NT2/D1 (cell line): ENCODE results near the gene RHOBTB3.

ENCODE experiments used
- DNase-seq: peaks from one replicate; pipeline ENCODE4 v3.0.0-alpha.2; 2011; ENCODE audit warnings: low read depth, low spot score
- H3K27me3 ChIP-seq: 2 replicates; pipeline ENCODE4 v1.6.0; 2011; ENCODE audit warnings: mild to moderate bottlenecking; ENCODE audit not compliant: insufficient read length, insufficient read depth
- H3K36me3 ChIP-seq: 2 replicates; pipeline ENCODE4 v1.6.1; 2011; ENCODE audit warnings: mild to moderate bottlenecking, low read length, mixed read lengths; ENCODE audit not compliant: insufficient read depth, insufficient read length
- H3K4me1 ChIP-seq: 2 replicates; pipeline ENCODE4 v1.5.1; 2011; ENCODE audit not compliant: insufficient read depth, insufficient read length
- H3K4me3 ChIP-seq: 2 replicates; pipeline ENCODE4 v1.5.1; 2011; ENCODE audit warnings: low read depth; ENCODE audit not compliant: insufficient read length
- H3K9ac ChIP-seq: 2 replicates; pipeline ENCODE4 v1.6.0; 2011; ENCODE audit warnings: low read depth; ENCODE audit not compliant: insufficient read length
- H3K9me3 ChIP-seq: 2 replicates; pipeline ENCODE4 v1.5.1; 2011; ENCODE audit warnings: mild to moderate bottlenecking, low read length; ENCODE audit not compliant: insufficient read depth
- SUZ12 ChIP-seq: IDR thresholded peaks from 2 replicates; pipeline ENCODE4 v1.6.1; 2011; ENCODE audit not compliant: insufficient read length, insufficient read depth; ENCODE audit errors: extremely low read depth
- YY1 ChIP-seq: IDR thresholded peaks from 2 replicates; pipeline ENCODE4 v1.6.1; 2011; ENCODE audit not compliant: insufficient read length, insufficient read depth
- ZNF274 ChIP-seq: IDR thresholded peaks from 2 replicates; pipeline ENCODE4 v1.6.1; 2011; ENCODE audit warnings: mild to moderate bottlenecking, low read depth, low read length

RHOBTB3 gene

DNA sequence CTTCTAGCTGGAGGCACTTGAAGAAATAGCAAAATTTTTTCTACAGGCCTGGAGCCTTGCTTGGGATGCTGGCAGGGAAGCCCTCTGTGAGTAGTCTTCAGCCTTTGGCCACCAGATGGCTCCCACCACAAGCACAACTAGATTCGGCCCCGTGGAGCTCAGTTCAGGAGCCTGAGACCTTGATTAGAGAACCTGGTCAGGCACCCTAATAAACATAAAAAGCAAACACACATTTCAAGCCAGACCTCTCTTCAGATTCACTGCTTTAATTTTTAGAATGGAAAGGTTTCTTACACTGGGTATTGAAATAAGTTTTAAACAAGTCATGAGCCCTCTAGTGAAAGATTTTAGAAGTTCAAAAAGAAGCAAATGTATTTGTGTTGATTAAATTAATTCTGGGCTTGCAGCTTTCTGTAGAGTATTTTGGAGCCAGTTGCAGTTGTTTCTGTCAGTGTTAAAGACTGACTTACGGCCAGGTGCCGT is 50.0 kb downstream of the RHOBTB3 start:
- H3K27me3 ChIP-seq: no peaks in the 10 kb centered on the region

DNA sequence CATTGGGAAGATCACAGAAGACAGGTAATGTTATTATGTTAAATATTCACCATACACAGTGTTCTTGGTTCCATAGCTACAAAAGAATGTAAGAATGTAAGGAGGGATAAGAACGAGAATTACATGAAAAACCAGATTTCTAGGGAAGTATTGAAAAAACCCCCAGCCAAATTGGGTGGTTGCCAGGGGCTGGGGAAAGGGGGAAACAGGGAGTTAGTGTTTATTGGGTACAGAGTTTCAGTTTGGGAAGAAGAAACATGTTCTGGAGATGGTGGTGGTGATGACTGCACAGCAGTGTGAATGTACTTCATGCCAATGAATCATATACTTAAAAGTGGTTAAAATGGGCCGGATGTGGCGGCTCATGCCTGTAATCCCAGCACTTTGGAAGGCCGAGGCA is 51.0 kb downstream of the RHOBTB3 start:
- Histone ChIP-seq H3K9ac (no peak overlapping the region), H3K4me3 (no peak overlapping the region), H3K27me3 (no peaks in the 10 kb centered on the region), H3K36me3 (peaks cover 6% of the 10 kb centered on the region), H3K4me1 (no peaks in the 10 kb centered on the region), H3K9me3 (no peaks in the 10 kb centered on the region)
- TF ChIP-seq ZNF274: no peak
- TF ChIP-seq SUZ12: no peak
- no peak for TF ChIP-seq YY1
- DNase-seq: no peak

More for the DNA sequence above, 50.0 kb downstream of the RHOBTB3 start:
- Histone ChIP-seq H3K4me3 (no peak overlapping the region), H3K9ac (no peak overlapping the region), H3K36me3 (peaks cover 6% of the 10 kb centered on the region), H3K4me1 (no peaks in the 10 kb centered on the region), H3K9me3 (no peaks in the 10 kb centered on the region)
- TF ChIP-seq SUZ12 (no peak), ZNF274 (no peak), YY1 (no peak)
- DNase-seq: peak; percentile 57

DNA sequence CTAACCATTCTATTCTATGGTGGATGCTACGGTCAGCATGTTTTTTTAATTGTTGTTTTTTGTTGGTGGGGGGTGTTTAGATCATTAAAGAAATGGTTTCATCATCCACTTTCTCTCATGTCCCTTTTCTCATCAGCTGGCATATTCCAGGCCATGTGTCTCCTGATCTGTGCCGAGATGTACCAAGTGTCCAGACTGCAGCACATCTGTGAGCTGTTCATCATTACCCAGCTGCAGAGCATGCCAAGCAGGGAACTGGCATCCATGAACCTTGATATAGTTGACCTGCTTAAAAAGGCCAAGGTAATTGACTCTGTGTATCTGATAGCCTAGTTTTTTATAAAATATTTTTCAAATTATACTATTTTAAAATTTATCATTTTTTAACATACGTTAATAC is 52.5 kb downstream of the RHOBTB3 start:
- Histone ChIP-seq H3K4me1 (no peaks in the 10 kb centered on the region), H3K4me3 (no peak overlapping the region), H3K9ac (no peak overlapping the region), H3K27me3 (no peaks in the 10 kb centered on the region), H3K36me3 (peaks cover 6% of the 10 kb centered on the region), H3K9me3 (no peaks in the 10 kb centered on the region)
- TF ChIP-seq SUZ12 (no peak), ZNF274 (no peak), YY1 (no peak)
- DNase-seq: no peak

DNA sequence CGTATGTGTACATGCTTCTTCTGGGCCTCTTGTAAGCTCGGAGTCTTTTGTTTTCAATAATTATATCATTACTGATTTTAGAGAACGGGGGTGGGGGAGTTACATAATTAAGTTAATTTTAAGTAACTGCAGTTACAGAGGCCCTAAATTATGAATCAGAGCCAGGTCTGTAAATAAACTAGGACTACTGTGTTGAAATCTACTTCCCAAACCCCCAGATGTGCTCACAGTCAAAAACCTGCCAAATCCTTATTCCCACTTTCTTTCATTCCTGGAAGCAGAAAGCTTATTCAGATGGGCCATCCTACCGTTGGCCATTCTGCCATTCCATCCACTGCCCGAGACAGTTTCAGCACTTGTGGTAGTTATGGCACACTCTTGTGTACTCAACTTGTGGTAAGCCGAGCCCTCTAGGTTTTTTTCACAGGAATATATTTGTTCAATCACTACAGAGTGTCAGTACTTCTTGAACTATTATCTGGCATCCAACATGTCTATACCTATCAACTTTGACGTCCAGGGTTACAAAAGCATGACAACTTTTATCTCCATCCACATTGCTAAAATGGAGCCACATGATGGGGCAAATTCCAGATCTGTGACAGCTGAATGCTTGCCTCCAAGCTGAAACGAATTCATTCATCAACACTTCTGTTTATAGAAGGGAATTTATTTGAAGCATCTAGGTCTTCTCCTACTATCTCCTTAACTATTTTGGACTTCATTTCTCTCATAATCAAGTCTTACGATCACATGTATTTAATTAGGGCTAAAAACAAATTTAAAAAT is 53.6 kb downstream of the RHOBTB3 start:
- no peak overlapping the region for H3K4me3 ChIP-seq
- no peaks in the 10 kb centered on the region for H3K9me3 ChIP-seq
- no peak overlapping the region for H3K9ac ChIP-seq
- no peak for DNase-seq
- H3K4me1 ChIP-seq: no peaks in the 10 kb centered on the region
- H3K36me3 ChIP-seq: peaks cover 6% of the 10 kb centered on the region
- no peak for TF ChIP-seq ZNF274
- TF ChIP-seq YY1: no peak
- no peak for TF ChIP-seq SUZ12
- no peaks in the 10 kb centered on the region for H3K27me3 ChIP-seq

DNA sequence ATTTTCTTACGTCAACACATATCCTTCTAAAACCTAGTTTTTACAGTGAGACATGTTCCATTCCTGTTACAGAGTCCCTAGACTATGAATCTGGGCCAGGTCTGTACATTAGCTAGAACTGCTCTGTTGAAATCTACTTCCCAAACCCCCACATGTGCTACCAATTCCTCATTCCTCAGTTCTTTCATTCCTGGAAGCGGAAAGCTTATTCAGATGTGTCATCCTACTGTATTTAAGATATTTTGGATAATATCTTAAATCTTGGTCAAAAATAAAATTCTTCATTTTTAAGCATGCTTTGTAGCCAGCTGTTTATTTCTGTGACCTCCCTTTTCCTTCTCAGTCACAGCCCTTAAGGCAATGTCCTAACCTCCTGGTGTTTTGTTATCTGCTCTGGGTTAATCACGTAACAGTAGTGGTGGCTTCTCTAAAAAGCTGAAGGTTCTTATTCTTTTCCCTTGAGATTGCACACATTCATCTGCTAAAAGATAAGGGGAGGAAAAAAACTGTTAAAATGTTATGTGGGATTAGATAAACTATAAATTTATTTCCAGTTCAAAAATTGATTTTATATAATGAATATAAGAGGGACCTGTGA is 55.8 kb downstream of the RHOBTB3 start:
- H3K27me3 ChIP-seq: no peaks in the 10 kb centered on the region
- H3K9me3 ChIP-seq: no peaks in the 10 kb centered on the region
- no peak overlapping the region for H3K9ac ChIP-seq
- TF ChIP-seq YY1: no peak
- TF ChIP-seq SUZ12: no peak
- no peak for TF ChIP-seq ZNF274
- no peaks in the 10 kb centered on the region for H3K4me1 ChIP-seq
- no peak for DNase-seq
- H3K4me3 ChIP-seq: no peak overlapping the region
- H3K36me3 ChIP-seq: peaks cover 6% of the 10 kb centered on the region

DNA sequence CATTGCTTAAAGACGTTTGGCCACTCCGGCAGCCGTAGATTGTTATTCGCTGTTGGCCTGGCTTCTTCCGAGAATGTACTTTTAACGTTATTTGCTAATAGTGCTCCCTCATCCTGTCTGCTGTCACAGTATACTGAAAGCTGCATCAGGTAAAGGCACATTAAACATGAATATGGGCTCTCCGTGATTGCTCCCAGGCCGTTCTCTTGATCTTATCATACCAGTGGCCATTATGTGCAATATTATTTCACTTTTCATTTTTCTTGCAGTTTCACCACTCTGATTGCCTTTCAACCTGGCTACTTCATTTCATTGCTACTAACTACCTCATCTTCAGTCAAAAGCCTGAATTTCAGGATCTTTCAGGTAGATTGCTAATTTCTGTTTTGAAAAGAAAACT is 57.4 kb downstream of the RHOBTB3 start:
- Histone ChIP-seq H3K36me3 (peaks cover 6% of the 10 kb centered on the region), H3K9me3 (no peaks in the 10 kb centered on the region), H3K4me3 (no peak overlapping the region), H3K27me3 (no peaks in the 10 kb centered on the region), H3K9ac (no peak overlapping the region), H3K4me1 (no peaks in the 10 kb centered on the region)
- DNase-seq: no peak
- no peak for TF ChIP-seq ZNF274
- no peak for TF ChIP-seq YY1
- TF ChIP-seq SUZ12: no peak

DNA sequence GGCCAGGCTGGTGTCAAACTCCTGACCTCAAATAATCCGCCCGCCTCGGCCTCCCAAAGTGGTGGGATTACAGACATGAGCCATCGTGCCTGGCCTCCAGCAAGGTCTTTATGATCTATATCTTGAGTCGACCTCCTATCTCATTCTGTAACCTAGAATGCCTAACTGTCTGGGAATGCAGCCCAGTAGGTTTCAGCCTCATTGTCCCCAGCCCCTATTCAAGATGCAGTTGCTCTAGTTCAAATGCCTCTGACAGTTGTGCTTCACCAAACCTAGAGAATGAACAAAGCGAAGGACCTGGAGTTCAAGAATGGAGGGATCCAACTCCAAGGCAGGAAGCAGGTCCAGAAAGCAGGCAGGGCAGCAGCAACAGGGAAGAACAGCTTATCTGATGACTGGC is 60.6 kb downstream of the RHOBTB3 start:
- H3K36me3 ChIP-seq: peaks cover 3% of the 10 kb centered on the region
- TF ChIP-seq ZNF274 (no peak), SUZ12 (no peak), YY1 (no peak)
- no peaks in the 10 kb centered on the region for H3K9me3 ChIP-seq
- no peak for DNase-seq
- no peak overlapping the region for H3K4me3 ChIP-seq
- H3K27me3 ChIP-seq: no peaks in the 10 kb centered on the region
- no peak overlapping the region for H3K9ac ChIP-seq
- no peaks in the 10 kb centered on the region for H3K4me1 ChIP-seq
